MM.1S (cell line): ENCODE measurements around the gene LMO7.

Experiments
- DNase-seq: peaks from one replicate; pipeline ENCODE4 v3.0.0-alpha.2; 2015
- H2AFZ ChIP-seq: fragments of 300-600 bp; sonication (generic); 2 replicates; pipeline ENCODE4 v1.6.0; 2016; ENCODE audit warnings: antibody characterized with exemption, low read length
- H3F3A ChIP-seq: fragments of 300-600 bp; sonication (generic); 2 replicates; pipeline ENCODE4 v1.6.1; 2016; ENCODE audit warnings: mild to moderate bottlenecking, antibody characterized with exemption, low read length, moderate library complexity, mixed read lengths; ENCODE audit not compliant: insufficient read depth
- H3K27ac ChIP-seq: fragments of 300-600 bp; sonication (generic); 2 replicates; pipeline ENCODE4 v1.5.1; 2016; ENCODE audit warnings: mild to moderate bottlenecking, low read length
- H3K27me3 ChIP-seq: fragments of 300-600 bp; sonication (generic); replicated peaks from 2 replicates; pipeline ENCODE4 v1.6.0; 2016; ENCODE audit warnings: low read length; ENCODE audit not compliant: insufficient read depth
- H3K36me3 ChIP-seq: fragments of 300-600 bp; sonication (generic); replicated peaks from 2 replicates; pipeline ENCODE4 v1.6.1; 2016; ENCODE audit warnings: mild to moderate bottlenecking, low read length, mixed read lengths; ENCODE audit not compliant: insufficient read depth
- H3K4me1 ChIP-seq: fragments of 300-600 bp; sonication (generic); 2 replicates; pipeline ENCODE4 v1.6.1; 2016; ENCODE audit warnings: low read length, mixed read lengths
- H3K4me2 ChIP-seq: fragments of 300-600 bp; sonication (generic); 2 replicates; pipeline ENCODE4 v1.6.0; 2016; ENCODE audit warnings: low read depth, low read length
- H3K4me3 ChIP-seq: fragments of 300-600 bp; sonication (generic); 2 replicates; pipeline ENCODE4 v1.5.1; 2016; ENCODE audit warnings: low read length, mixed read lengths
- H3K79me2 ChIP-seq: fragments of 300-600 bp; sonication (generic); 2 replicates; pipeline ENCODE4 v1.6.1; 2016; ENCODE audit warnings: mixed run types, low read length, mixed read lengths
- H3K9ac ChIP-seq: fragments of 300-600 bp; sonication (generic); 2 replicates; pipeline ENCODE4 v1.6.1; 2016; ENCODE audit warnings: low read length, mixed read lengths
- H3K9me2 ChIP-seq: fragments of 300-600 bp; sonication (generic); replicated peaks from 2 replicates; pipeline ENCODE4 v1.6.1; 2016; ENCODE audit warnings: mild to moderate bottlenecking, low read length, mixed read lengths; ENCODE audit not compliant: insufficient read depth
- H3K9me3 ChIP-seq: fragments of 300-600 bp; sonication (generic); replicated peaks from 2 replicates; pipeline ENCODE4 v1.6.1; 2016; ENCODE audit warnings: mild to moderate bottlenecking, low read length, mixed read lengths; ENCODE audit not compliant: insufficient read depth
- H4K20me1 ChIP-seq: fragments of 300-600 bp; sonication (generic); 2 replicates; pipeline ENCODE4 v1.6.1; 2016; ENCODE audit warnings: mild to moderate bottlenecking, low read length, moderate library complexity, mixed read lengths; ENCODE audit not compliant: insufficient read depth
- CTCF ChIP-seq: fragments of 300-600 bp; sonication (generic); IDR thresholded peaks from 2 replicates; pipeline ENCODE4 v1.5.1; 2016; ENCODE audit warnings: antibody characterized with exemption, low read length, mixed read lengths
- EZH2 ChIP-seq: fragments of 300-600 bp; sonication (generic); optimal IDR thresholded peaks from 2 replicates; pipeline ENCODE3; 2017; ENCODE audit warnings: low read depth, mild to moderate bottlenecking, antibody characterized with exemption, low read length, mixed read lengths
- EZH2phosphoT487 ChIP-seq: fragments of 300-600 bp; sonication (generic); IDR thresholded peaks from 2 replicates; pipeline ENCODE4 v1.6.1; 2018; ENCODE audit warnings: antibody characterized with exemption, low read length

The LMO7 gene

GRCh38 chr13:75839406-75839805 is 203.3 kb downstream of the LMO7 start:
- Histone ChIP-seq H3K27ac (no peak overlapping the region), H2AFZ (no peak overlapping the region), H4K20me1 (no peaks in the 10 kb centered on the region), H3F3A (no peaks in the 10 kb centered on the region), H3K9me3 (no peaks in the 10 kb centered on the region), H3K4me2 (no peak overlapping the region), H3K9ac (no peak overlapping the region), H3K4me3 (no peak overlapping the region), H3K36me3 (no peaks in the 10 kb centered on the region), H3K27me3 (no peaks in the 10 kb centered on the region), H3K9me2 (no peaks in the 10 kb centered on the region), H3K4me1 (no peaks in the 10 kb centered on the region), H3K79me2 (no peaks in the 10 kb centered on the region)
- TF ChIP-seq EZH2phosphoT487, result no peak
- TF ChIP-seq CTCF, result no peak
- TF ChIP-seq EZH2, result no peak
- no peak for DNase-seq

GRCh38 chr13:75841905-75842304 is 205.8 kb downstream of the LMO7 start:
- Histone ChIP-seq H3K4me3 (no peak overlapping the region), H3F3A (no peaks in the 10 kb centered on the region), H3K9me3 (no peaks in the 10 kb centered on the region), H3K36me3 (no peaks in the 10 kb centered on the region), H3K4me1 (no peaks in the 10 kb centered on the region), H3K27me3 (no peaks in the 10 kb centered on the region), H3K27ac (no peak overlapping the region), H3K9ac (no peak overlapping the region), H4K20me1 (no peaks in the 10 kb centered on the region), H3K79me2 (no peaks in the 10 kb centered on the region), H2AFZ (no peak overlapping the region), H3K9me2 (no peaks in the 10 kb centered on the region), H3K4me2 (no peak overlapping the region)
- TF ChIP-seq CTCF, result no peak
- no peak for TF ChIP-seq EZH2phosphoT487
- no peak for TF ChIP-seq EZH2
- DNase-seq, result no peak

DNA sequence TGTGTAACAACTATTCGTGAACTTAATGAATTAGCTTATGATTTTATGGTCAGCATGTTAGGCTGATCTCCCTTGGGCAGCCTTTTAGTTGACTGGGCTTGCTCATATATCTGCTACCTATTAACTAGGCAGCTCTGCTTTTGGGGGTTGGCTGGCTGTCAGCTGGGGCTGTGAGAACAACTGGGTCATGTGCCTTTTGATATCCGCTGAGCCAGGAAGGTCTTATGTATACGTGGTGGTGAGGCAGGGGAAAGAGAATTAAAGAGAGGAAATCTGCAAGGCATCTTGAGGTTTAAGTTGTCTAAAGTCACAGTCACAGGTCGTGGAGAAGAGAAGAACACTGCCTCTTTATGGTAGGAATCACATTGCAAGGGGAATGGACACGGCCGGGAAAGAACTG is 206.9 kb downstream of the LMO7 start:
- Histone ChIP-seq H3K4me3 (no peak overlapping the region), H3K79me2 (no peaks in the 10 kb centered on the region), H3K36me3 (no peaks in the 10 kb centered on the region), H2AFZ (no peak overlapping the region), H3K9ac (no peak overlapping the region), H3K9me2 (no peaks in the 10 kb centered on the region), H3F3A (no peaks in the 10 kb centered on the region), H3K27me3 (no peaks in the 10 kb centered on the region), H3K27ac (no peak overlapping the region), H3K4me2 (no peak overlapping the region), H3K9me3 (no peaks in the 10 kb centered on the region), H3K4me1 (no peaks in the 10 kb centered on the region), H4K20me1 (no peaks in the 10 kb centered on the region)
- TF ChIP-seq EZH2 (no peak), EZH2phosphoT487 (no peak), CTCF (no peak)
- DNase-seq, result no peak

DNA sequence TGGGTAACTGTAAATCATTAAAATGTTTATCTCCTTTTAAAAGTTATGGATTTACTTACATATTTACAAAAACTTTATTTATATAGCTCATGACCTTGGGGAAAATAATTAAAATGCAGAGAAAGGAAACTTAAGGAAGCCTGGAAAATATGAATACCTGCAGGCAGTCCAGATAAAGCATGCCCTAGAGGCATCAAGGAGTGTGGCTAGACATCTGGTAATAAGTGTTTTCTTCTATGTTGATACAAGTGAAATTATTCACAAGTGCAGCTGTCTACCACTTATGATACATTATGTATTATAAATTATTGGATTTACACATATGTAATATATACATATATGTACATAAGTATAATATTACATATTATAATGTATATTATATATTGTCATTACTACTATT is 207.9 kb downstream of the LMO7 start:
- Histone ChIP-seq H3K27ac (no peak overlapping the region), H3K79me2 (no peaks in the 10 kb centered on the region), H3K9me3 (no peaks in the 10 kb centered on the region), H3K27me3 (no peaks in the 10 kb centered on the region), H3K4me1 (no peaks in the 10 kb centered on the region), H3F3A (no peaks in the 10 kb centered on the region), H3K4me2 (no peak overlapping the region), H2AFZ (no peak overlapping the region), H3K36me3 (no peaks in the 10 kb centered on the region), H3K4me3 (no peak overlapping the region), H4K20me1 (no peaks in the 10 kb centered on the region), H3K9me2 (no peaks in the 10 kb centered on the region), H3K9ac (no peak overlapping the region)
- TF ChIP-seq EZH2, result no peak
- no peak for TF ChIP-seq CTCF
- no peak for TF ChIP-seq EZH2phosphoT487
- no peak for DNase-seq
